AG04449 (cell line): ENCODE data around the gene ARSI.

Source experiments
- CTCF ChIA-PET: fragments of 350-600 bp; formaldehyde crosslinking; extraction: SDS; loops from one replicate; lab custom pipeline; 2021; ENCODE audit warnings: antibody characterized with exemption; lab: Yijun Ruan, JAX
- POLR2A ChIA-PET: fragments of 400-600, 350-600 bp; formaldehyde crosslinking; extraction: SDS; loops from one replicate; lab custom pipeline; 2020; ENCODE audit warnings: antibody characterized with exemption, inconsistent platforms; lab: Yijun Ruan, JAX
- DNase-seq: peaks from one replicate; pipeline ENCODE4 v3.0.0-alpha.2; 2010; ENCODE audit warnings: low read depth, low spot score
- H3K4me3 ChIP-seq: 2 replicates; pipeline ENCODE4 v1.5.1; 2011; ENCODE audit warnings: low read depth, mild to moderate bottlenecking, control low read depth, low read length
- TF ChIP-seq, protein P1 (sequence below): IDR thresholded peaks from one replicate; pipeline ENCODE4 v1.5.1; 2011; ENCODE audit warnings: mild to moderate bottlenecking, moderate library complexity, low read length, control low read depth, inconsistent platforms; ENCODE audit not compliant: insufficient read depth; ENCODE audit errors: missing control alignments

ARSI gene

DNA sequence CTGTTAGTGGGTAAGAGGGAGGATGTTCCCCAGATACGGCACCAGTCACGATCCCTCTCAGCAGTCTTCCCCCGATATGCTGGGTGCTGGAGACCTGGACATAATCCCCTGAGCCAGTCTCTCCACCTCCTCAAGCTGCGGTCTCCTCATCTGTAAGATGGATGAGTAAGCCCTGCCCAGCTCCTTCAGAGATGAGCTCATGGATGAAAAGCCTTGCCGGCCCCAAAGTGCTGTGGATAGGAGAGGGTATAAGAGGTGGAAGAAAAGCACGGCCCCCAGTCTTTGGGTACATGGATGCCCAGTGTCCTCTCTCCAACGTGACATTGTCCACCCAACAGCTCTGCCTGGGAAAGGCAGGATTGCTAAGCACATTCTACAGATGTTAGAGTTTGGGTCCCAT is 17.6 kb downstream of the ARSI start:
- no peak for DNase-seq
- H3K4me3 ChIP-seq = no peak overlapping the region
- ChIA-PET CTCF (no interaction called here), POLR2A (interaction anchor here (0.8 kb wide), 1 partner anchor 14 kb away, joined by 5 read pairs; no protein-coding TSS in a partner anchor)
- TF ChIP-seq, protein P1, sequence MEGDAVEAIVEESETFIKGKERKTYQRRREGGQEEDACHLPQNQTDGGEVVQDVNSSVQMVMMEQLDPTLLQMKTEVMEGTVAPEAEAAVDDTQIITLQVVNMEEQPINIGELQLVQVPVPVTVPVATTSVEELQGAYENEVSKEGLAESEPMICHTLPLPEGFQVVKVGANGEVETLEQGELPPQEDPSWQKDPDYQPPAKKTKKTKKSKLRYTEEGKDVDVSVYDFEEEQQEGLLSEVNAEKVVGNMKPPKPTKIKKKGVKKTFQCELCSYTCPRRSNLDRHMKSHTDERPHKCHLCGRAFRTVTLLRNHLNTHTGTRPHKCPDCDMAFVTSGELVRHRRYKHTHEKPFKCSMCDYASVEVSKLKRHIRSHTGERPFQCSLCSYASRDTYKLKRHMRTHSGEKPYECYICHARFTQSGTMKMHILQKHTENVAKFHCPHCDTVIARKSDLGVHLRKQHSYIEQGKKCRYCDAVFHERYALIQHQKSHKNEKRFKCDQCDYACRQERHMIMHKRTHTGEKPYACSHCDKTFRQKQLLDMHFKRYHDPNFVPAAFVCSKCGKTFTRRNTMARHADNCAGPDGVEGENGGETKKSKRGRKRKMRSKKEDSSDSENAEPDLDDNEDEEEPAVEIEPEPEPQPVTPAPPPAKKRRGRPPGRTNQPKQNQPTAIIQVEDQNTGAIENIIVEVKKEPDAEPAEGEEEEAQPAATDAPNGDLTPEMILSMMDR = no peak

DNA sequence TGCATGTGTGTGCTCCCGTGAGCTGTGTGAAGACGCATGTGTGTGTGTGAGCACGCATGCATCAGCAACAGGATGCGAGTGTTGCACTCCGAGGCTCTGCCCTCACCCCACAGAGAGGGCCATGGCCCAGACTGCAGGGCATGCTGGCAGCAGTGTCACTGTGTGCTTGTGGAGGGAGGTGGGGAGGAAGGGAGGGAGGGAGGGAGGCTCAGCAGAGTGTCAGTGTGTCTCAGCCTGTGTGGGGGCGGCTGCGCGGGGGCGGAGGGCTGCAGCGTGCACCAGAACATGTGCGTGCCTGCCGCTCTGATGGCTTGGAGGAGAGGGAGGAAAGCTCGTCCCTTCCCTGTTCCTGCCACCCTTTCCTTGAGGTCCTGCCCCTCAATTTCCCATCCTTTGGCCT is 18.4 kb downstream of the ARSI start:
- POLR2A ChIA-PET = no interaction called here
- TF ChIP-seq, protein P1 = no peak
- H3K4me3 ChIP-seq = no peak overlapping the region
- DNase-seq = no peak
- CTCF ChIA-PET = no interaction called here

DNA sequence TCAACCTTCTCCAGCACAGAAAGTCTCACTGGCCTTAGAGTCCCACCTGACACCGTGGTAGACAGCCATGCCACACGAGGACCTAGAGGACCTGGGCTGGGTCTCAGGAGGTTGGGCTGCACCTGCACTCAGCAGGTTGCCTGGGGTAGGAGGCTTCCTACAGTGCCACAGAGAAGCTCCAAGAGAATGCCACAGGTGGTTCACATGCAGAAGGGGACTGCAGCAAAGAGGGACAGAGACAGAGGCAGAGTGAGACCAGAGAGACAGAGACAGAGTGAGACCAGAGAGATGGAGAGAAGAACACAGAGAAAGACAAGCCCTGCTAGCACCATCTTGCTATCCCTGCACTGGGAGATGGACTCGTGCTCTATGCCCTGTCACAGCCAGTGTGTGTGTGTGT is 18.8 kb downstream of the ARSI start:
- DNase-seq = no peak
- ChIA-PET CTCF (no interaction called here), POLR2A (no interaction called here)
- TF ChIP-seq, protein P1 = no peak
- no peak overlapping the region for H3K4me3 ChIP-seq

DNA sequence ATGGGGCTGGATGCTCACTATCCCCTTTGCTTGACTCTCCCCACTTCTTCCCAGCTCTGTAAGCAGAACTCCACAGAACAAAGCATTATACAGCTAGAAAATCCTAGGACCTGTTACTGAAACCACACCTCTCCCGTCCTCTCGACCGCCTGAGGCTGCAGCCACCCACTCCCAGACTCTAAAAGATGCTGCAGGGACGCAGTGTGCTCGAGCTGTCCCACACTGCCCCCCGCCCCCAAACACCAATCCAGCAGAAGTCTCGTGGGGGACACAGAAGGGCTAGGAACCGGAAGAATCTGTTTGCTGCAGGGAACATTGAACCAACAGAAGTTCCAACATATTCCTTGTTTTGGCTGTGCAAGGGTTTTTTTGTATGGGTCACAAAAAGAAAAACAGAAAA is 20.7 kb downstream of the ARSI start:
- DNase-seq = no peak
- CTCF ChIA-PET = interaction anchor here (0.9 to 1.6 kb wide), 2 partner anchors 68 to 69 kb away, joined by 3 to 5 read pairs; no protein-coding TSS in a partner anchor
- TF ChIP-seq, protein P1 = no peak
- POLR2A ChIA-PET = no interaction called here
- H3K4me3 ChIP-seq = no peak overlapping the region

DNA sequence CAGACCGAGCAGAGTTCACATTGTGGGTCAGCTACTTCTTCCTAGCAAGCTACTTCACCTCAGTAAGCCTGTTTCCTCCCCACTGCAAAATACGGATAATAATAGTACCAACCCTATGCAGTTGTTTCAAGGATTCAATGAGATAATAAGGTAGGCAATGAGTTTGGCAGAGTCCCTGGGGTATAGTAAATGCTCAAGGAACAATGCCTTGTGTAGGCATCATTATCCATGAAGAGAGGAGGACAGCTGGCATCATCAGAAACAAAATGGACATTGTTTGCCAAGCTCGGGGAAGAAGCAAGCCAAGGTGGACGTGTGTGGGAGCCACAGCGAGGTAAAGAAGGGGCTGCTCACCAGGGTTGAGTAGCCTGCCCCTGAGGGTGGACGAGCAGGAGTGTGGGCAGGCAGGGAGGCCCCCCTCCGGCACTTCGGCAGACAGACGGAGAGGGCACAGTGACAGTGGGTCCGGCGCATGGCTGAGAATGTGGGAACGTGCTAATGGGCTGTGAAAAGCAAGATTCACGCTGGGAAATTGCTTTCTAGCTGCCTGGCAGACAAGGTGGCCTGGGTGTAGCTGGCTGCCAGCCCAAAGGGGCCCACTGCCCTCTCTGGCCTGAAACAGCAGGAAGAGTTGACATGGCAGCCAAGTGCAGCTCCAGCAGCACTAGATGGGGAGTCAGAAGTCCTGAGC is 23.2 kb downstream of the ARSI start:
- ChIA-PET CTCF (interaction anchor here (1.3 to 1.5 kb wide), 2 partner anchors 70 to 72 kb away, joined by 3 to 7 read pairs; no protein-coding TSS in a partner anchor), POLR2A (interaction anchor here (0.7 to 1.2 kb wide), 3 partner anchors 19 to 98 kb away, joined by 3 to 6 read pairs (median 3); no protein-coding TSS in a partner anchor)
- no peak for DNase-seq
- no peak overlapping the region for H3K4me3 ChIP-seq
- TF ChIP-seq, protein P1 = no peak

DNA sequence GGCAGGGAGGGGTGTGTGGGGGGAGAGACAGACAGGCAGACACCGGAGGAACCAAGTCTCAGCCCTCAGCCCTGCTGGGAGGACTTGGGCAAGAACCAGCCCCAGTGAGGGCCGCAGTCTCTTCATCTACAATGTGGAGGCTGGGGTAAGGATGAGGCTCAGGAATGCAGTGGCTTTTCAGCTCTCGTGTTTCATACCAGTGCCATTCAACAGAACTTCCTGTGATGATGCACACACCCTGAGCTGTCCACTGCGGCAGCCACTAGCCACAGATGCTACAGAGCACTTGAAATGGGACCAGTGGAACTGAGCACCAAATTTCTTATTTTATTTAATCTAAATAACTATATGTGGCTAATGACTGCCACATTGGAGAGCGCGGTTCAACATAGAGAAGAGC is 23.8 kb downstream of the ARSI start:
- DNase-seq = peak; percentile 76
- TF ChIP-seq, protein P1 = no peak
- H3K4me3 ChIP-seq = no peak overlapping the region
- CTCF ChIA-PET = interaction anchor here (1.0 to 1.5 kb wide), 3 partner anchors 71 to 159 kb away, joined by 3 to 7 read pairs (median 3); no protein-coding TSS in a partner anchor
- POLR2A ChIA-PET = interaction anchor here (0.6 to 1.2 kb wide), 4 partner anchors 20 to 286 kb away, joined by 3 to 6 read pairs (median 3); no protein-coding TSS in a partner anchor
